H1 (cell line): ENCODE measurements around the gene STK11. TPM values are rescaled to one million over a fixed set of nuclear protein-coding genes. Genes with fewer than 3 reads are reported as not detected.

Source experiments
- CHD1 ChIP-seq: IDR thresholded peaks from 2 replicates; pipeline ENCODE4 v1.6.1; 2012; ENCODE audit warnings: low read depth, low read length, improper control_type of control experiment
- E2F6 ChIP-seq: IDR thresholded peaks from 2 replicates; pipeline ENCODE4 v1.6.1; 2012; ENCODE audit warnings: inconsistent platforms
- HDAC2 ChIP-seq, 2 experiments: fragments of 300-600 bp in 1 of 2; sonication (generic) in 1 of 2; IDR thresholded peaks; 2 replicates each; pipeline ENCODE4 v1.6.1; 2011 to 2012; ENCODE audit warnings: low read depth in 2 of 2, low read length in 2 of 2, mild to moderate bottlenecking in 2 of 2, moderate library complexity in 2 of 2, borderline replicate concordance in 1 of 2, inconsistent platforms in 1 of 2
- PHF8 ChIP-seq: fragments of 200-600 bp; sonication (generic); conservative IDR thresholded peaks from 2 replicates; pipeline ENCODE4 v1.7.1; 2012; ENCODE audit warnings: low read depth, mild to moderate bottlenecking, inconsistent platforms, low read length, moderate library complexity
- POLR2A ChIP-seq, 2 experiments: IDR thresholded peaks; 1 replicate in 1 of 2; 2 replicates in 1 of 2; pipeline ENCODE4 v1.6.1; 2011; ENCODE audit warnings: low read depth in 2 of 2, low read length in 2 of 2, mild to moderate bottlenecking in 2 of 2; ENCODE audit errors: control extremely low read depth in 1 of 2
- RBBP5 ChIP-seq: IDR thresholded peaks from 2 replicates; pipeline ENCODE4 v1.7.1; 2012; ENCODE audit warnings: low read depth, mild to moderate bottlenecking, inconsistent platforms, low read length, moderate library complexity, borderline replicate concordance
- SAP30 ChIP-seq: fragments of 300-600 bp; sonication (generic); IDR thresholded peaks from 2 replicates; pipeline ENCODE4 v1.7.1; 2012; ENCODE audit warnings: low read length, moderate library complexity, mild to moderate bottlenecking, inconsistent platforms; ENCODE audit not compliant: insufficient read depth, insufficient replicate concordance
- SIRT6 ChIP-seq: IDR thresholded peaks from one replicate; pipeline ENCODE4 v1.7.1; 2012; ENCODE audit warnings: low read length, inconsistent platforms
- SRF ChIP-seq: IDR thresholded peaks from 2 replicates; pipeline ENCODE4 v1.6.1; 2011; ENCODE audit warnings: mild to moderate bottlenecking, low read depth, low read length, moderate library complexity
- TAF7 ChIP-seq: optimal IDR thresholded peaks from 2 replicates; pipeline ENCODE3; 2011; ENCODE audit warnings: low read depth, mild to moderate bottlenecking, inconsistent platforms, low read length, moderate library complexity, borderline replicate concordance
- USF2 ChIP-seq: IDR thresholded peaks from 2 replicates; pipeline ENCODE4 v1.6.1; 2011; ENCODE audit warnings: low read length, improper control_type of control experiment
- polyA plus RNA-seq, 7 experiments: library from polyadenylated mRNA; depleted of rRNA in 3 of 7; stranded (reverse) in 5 of 7; unstranded in 2 of 7; fragments of >200 nt in 5 of 7; fragments of 200-250 nt in 2 of 7; gene quantifications; 1 replicate in 5 of 7; 2 replicates in 1 of 7; 4 replicates in 1 of 7; pipeline versions ENCODE4 v1.2.1 to v1.2.3, GENCODE V29; 2011 to 2013; ENCODE audit warnings: missing spikeins in 2 of 7, mixed read lengths in 2 of 7
- total RNA-seq: library from RNA; stranded (reverse); fragmentation: NEBNext Ultra II Directional; extraction: Animal tissue kit (Norgen Biotek cat#: 25700); gene quantifications from 2 replicates; pipeline ENCODE4 v1.2.1, GENCODE V29; 2021

The STK11 gene
- total and polyA plus RNA-seq, 2 of the 8 experiments (the other 6 are each of a cell fraction or from before 2014, with no cell fraction given) = 45.3 to 70.7 TPM

GRCh38 chr19:1262623-1263123, 57.1 kb downstream of the STK11 start (continued):
- TF ChIP-seq USF2 = no peak
- no peak for TF ChIP-seq CHD1
- no peak for TF ChIP-seq RBBP5
- TF ChIP-seq E2F6 = no peak
- TF ChIP-seq POLR2A (IDR thresholded peaks at IDR 0.05; ENCODE audit: control extremely low read depth in 1 of 2, low read depth in 2 of 2, low read length in 2 of 2) = peak in 1 of 2 experiments; percentile 53; a peak in 1 of 3 replicates
- no peak for TF ChIP-seq HDAC2 (IDR thresholded peaks at IDR 0.05; ENCODE audit: borderline replicate concordance in 1 of 2, low read depth in 2 of 2, low read length in 2 of 2)
- TF ChIP-seq TAF7 = peak; percentile 29
- TF ChIP-seq SAP30 = no peak
- TF ChIP-seq SIRT6 = no peak
- TF ChIP-seq PHF8 = no peak
- TF ChIP-seq SRF = no peak
